Ovary (tissue), 9 donors: Measurements from ENCODE around the gene MRPL10. TPM values are rescaled to one million over a fixed set of nuclear protein-coding genes. Genes with fewer than 3 reads are reported as not detected.

Source experiments
- DNase-seq, 5 donors: peaks; one replicate each; pipeline ENCODE4 v3.0.0-alpha.2; 2019 to 2020
- H3K27ac ChIP-seq, 2 donors: fragments of 200-600 bp; one replicate each; pipeline versions ENCODE4 v1.5.1 to v1.8.0; 2019 to 2022
- H3K27me3 ChIP-seq: fragments of 200-600 bp; one replicate; pipeline ENCODE4 v1.8.0; 2022
- H3K36me3 ChIP-seq: fragments of 200-600 bp; sonication (generic); one replicate; pipeline ENCODE4 v1.5.1; 2019
- H3K4me1 ChIP-seq: one replicate; pipeline ENCODE4 v1.8.1; 2013; ENCODE audit warnings: mild to moderate bottlenecking, moderate library complexity; ENCODE audit not compliant: insufficient read depth
- H3K4me3 ChIP-seq: fragments of 200-600 bp; sonication (generic); one replicate; pipeline ENCODE4 v1.5.1; 2017
- H3K9me3 ChIP-seq, 2 donors: fragments of 200-600 bp in 1 of 2; sonication (generic) in 1 of 2; one replicate each; pipeline versions ENCODE4 v1.5.1 to v1.8.1; 2013 to 2019; ENCODE audit warnings: mild to moderate bottlenecking in 1 of 2, moderate library complexity in 1 of 2
- CTCF ChIP-seq, 3 donors: fragments of 450-650 bp in 2 of 3; fragments of 200-600 bp in 1 of 3; IDR thresholded peaks; one replicate each; pipeline versions ENCODE4 v1.5.1 to v1.8.0; 2016 to 2022; ENCODE audit warnings: antibody characterized with exemption in 3 of 3, mild to moderate bottlenecking in 1 of 3
- EP300 ChIP-seq: sonication (generic); formaldehyde crosslinking; IDR thresholded peaks from one replicate; pipeline ENCODE4 v1.6.1; 2017; ENCODE audit warnings: antibody characterized with exemption
- POLR2A ChIP-seq: fragments of 450-650 bp; IDR thresholded peaks from one replicate; pipeline ENCODE4 v1.6.1; 2017; ENCODE audit warnings: antibody characterized with exemption, mild to moderate bottlenecking, moderate library complexity
- WGBS, 3 donors: extraction: QIAGEN DNeasy Blood & Tissue Kit in 1 of 3; methylation state at CpG; one replicate each; pipeline versions ENCODE4 v1.1.5 to v1.1.7; 2013 to 2017; 5-methylcytosine and 5-hydroxymethylcytosine counted together
- intact Hi-C, 4 donors: fragments of 100-400 bp; cut with DNase I; formaldehyde crosslinking; loops; one replicate each; pipeline versions ENCODE4 v1.11.0 to v1.15.1; 2022 to 2023
- polyA plus RNA-seq, 2 donors: library from polyadenylated mRNA; stranded (reverse); fragments of 200-250 nt in 1 of 2; fragments of 350-450 nt in 1 of 2; fragmentation: Illumina TruSeq in 1 of 2; extraction: RNeasy Lipid Tissue Mini Kit (QIAGEN cat#74804) in 1 of 2; gene quantifications; one replicate each; pipeline ENCODE4 v1.2.3, GENCODE V29; 2013 to 2014
- total RNA-seq, 7 donors: library from RNA; depleted of rRNA in 2 of 7; stranded (reverse); fragments of >200 nt in 2 of 7; fragmentation: NEBNext Ultra II Directional in 3 of 7; extraction: Animal tissue kit (Norgen Biotek cat#: 25700) in 3 of 7; gene quantifications; one replicate each; pipeline versions ENCODE4 v1.1.0 to v1.2.4, GENCODE V29; 2016 to 2023
- donor health status: DM: no; HTN: no; CAD: no; lungs with moderate emphysema.
- donor health status: DM: no; HTN: no; CAD: no.
- donor health status: Bipolar disorder and iron deficiency.
- donor health status: DM: yes; HTN: yes; CAD: no.
- donor health status: DM: no; HTN: no; CAD: no.
- donor health status: DM: yes; HTN: yes; CAD: no.

The MRPL10 gene
- total and polyA plus RNA-seq, 9 donors, result 30.4 to 64.4 (median 48.8) TPM

GRCh38 chr17:47850692-47851573, 19.6 kb upstream of the MRPL10 start, which contains the start of gene SP6:
TSS of gene SP6 (minus strand) at chr17:47851163. CDS start at chr17:47848429, 2,734 bp downstream.
- TF ChIP-seq CTCF (IDR thresholded peaks at IDR 0.05) (no peak), EP300 (no peak), POLR2A (no peak)
- Histone ChIP-seq H3K4me3 (peak within 1 kb of the TSS; percentile 33), H3K4me1 (peaks cover 2% of the 10 kb centered on the region), H3K36me3 (no peaks in the 10 kb centered on the region), H3K27ac (no peak within 1 kb of the TSS), H3K27me3 (no peaks in the 10 kb centered on the region), H3K9me3 (no peaks in the 10 kb centered on the region)
- intact Hi-C loops, result no loop called here
- WGBS, 3 donors, result 5 to 7% (median 7%) methylated on average over 59 to 71 of the region's 71 CpGs
- DNase-seq, result peak; percentile 57 to 74 (median 68)

GRCh38 chr17:47850373-47850691, 19.0 kb upstream of the MRPL10 start:
- Histone ChIP-seq H3K4me1 (peaks cover 2% of the 10 kb centered on the region), H3K27me3 (no peaks in the 10 kb centered on the region), H3K36me3 (no peaks in the 10 kb centered on the region), H3K27ac (no peak overlapping the region), H3K9me3 (no peaks in the 10 kb centered on the region), H3K4me3 (no peak overlapping the region)
- DNase-seq, result no peak
- intact Hi-C loops, result no loop called here
- TF ChIP-seq EP300 (no peak), POLR2A (no peak), CTCF (IDR thresholded peaks at IDR 0.05) (no peak)
- WGBS, 3 donors, result 58 to 63% (median 59%) methylated on average over 9 of the region's 9 CpGs

- 73 to 84% (median 73%) methylated on average over 23 of the region's 23 CpGs for WGBS, 3 donors
- no peaks in the 10 kb centered on the region for H3K9me3 ChIP-seq
- H3K27ac ChIP-seq, result no peak overlapping the region
- no peak for DNase-seq
- H3K27me3 ChIP-seq, result no peaks in the 10 kb centered on the region
- TF ChIP-seq EP300 (no peak), CTCF (IDR thresholded peaks at IDR 0.05) (no peak), POLR2A (no peak)
- no peak overlapping the region for H3K4me3 ChIP-seq
- H3K4me1 ChIP-seq, result peaks cover 2% of the 10 kb centered on the region
- no peaks in the 10 kb centered on the region for H3K36me3 ChIP-seq
- intact Hi-C loops, result loop anchor here in 1 of 4 donors (5.0 to 10.0 kb wide), 2 partner anchors 34 to 107 kb away; partner anchors contain the start of gene PRR15L
Measured at GRCh38 chr17:47848198-47848513, 16.8 kb upstream of the MRPL10 start.

- 47 to 73% (median 55%) methylated on average over 57 to 71 of the region's 71 CpGs for WGBS, 3 donors
Measured at GRCh38 chr17:47847341-47848197, 16.2 kb upstream of the MRPL10 start.

More at GRCh38 chr17:47847341-47848197, 16.2 kb upstream of the MRPL10 start:
- Histone ChIP-seq H3K4me3 (no peak overlapping the region), H3K27ac (no peak overlapping the region), H3K27me3 (no peaks in the 10 kb centered on the region), H3K36me3 (no peaks in the 10 kb centered on the region), H3K4me1 (peaks cover 2% of the 10 kb centered on the region), H3K9me3 (no peaks in the 10 kb centered on the region)
- intact Hi-C loops, result loop anchor here in 2 of 4 donors (2.0 to 10.0 kb wide), 3 partner anchors 35 to 107 kb away; partner anchors contain the start of gene PRR15L (in 1 of the 2)
- no peak for DNase-seq
- TF ChIP-seq EP300 (no peak), POLR2A (no peak), CTCF (IDR thresholded peaks at IDR 0.05) (no peak)
